HG03196 (cell line): ENCODE data around the gene MICAL3.

Experiments used
- ATAC-seq: cut with Tn5 transposase; IDR thresholded peaks from one replicate; pipeline ENCODE4 v1.9.1; 2021; ENCODE audit not compliant: unreplicated experiment

The MICAL3 gene

DNA sequence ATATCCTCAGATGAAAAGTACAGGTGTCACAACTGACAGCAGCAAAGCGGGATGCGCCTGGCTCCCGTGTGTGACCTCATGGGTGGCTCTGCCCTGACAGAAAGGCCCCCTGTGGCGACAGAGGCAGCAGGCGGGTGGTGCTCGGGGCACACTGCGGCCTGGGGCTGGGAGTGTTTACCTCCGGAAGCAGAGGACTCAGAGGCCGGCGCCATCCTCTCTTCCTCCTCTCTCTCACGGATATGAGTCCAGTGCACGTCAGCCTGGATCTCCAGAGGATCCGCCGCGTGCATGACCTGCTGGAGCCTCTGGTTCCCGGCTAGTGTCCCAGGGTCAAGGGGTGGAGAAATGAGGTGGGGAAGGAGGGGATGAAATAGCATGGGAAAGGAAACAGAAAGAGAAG is 196.9 kb downstream of the MICAL3 start:
- no peak for ATAC-seq

GRCh38 chr22:17825876-17826550 is 198.3 kb downstream of the MICAL3 start:
- ATAC-seq = no peak

DNA sequence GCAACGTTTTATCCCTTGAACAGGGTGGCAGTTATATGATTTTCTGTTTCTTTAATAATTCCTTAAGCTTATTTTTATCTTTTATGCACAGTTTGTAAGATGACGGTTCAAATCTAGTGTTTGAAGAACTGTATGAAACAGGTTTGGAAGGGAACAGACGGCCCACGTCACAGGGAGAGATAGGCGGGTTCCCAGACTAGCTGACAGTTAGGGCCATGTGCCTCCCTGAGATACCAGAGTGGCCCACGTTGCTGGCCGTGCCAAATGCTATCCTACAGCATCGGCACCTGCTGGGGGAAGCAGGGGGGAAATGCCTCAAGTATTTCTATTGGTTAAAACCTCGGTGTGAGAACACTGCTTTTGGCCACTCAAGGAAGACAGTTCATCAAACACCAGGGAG is 199.9 kb downstream of the MICAL3 start:
- no peak for ATAC-seq

GRCh38 chr22:17823964-17824363 is 200.4 kb downstream of the MICAL3 start:
- no peak for ATAC-seq

DNA sequence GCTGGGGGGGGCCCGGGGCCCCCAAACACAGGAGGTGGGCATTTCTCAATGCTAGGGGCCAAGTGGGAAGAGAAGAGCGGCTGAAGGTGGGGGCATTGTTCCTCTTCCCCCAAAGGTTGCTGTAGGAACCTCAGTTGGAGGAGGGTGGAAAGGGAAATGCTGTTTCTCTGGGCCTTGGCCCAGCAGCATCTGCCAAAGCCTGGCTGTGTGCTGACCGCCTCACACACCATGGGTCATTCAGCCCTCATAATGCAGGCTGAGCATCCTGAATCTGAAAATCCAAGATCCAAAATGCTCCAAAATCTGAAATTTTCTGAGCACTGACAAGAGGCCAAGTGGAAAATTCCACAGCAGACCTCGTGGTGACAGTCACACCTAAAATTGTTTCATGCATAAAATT is 201.1 kb downstream of the MICAL3 start:
- ATAC-seq = no peak

DNA sequence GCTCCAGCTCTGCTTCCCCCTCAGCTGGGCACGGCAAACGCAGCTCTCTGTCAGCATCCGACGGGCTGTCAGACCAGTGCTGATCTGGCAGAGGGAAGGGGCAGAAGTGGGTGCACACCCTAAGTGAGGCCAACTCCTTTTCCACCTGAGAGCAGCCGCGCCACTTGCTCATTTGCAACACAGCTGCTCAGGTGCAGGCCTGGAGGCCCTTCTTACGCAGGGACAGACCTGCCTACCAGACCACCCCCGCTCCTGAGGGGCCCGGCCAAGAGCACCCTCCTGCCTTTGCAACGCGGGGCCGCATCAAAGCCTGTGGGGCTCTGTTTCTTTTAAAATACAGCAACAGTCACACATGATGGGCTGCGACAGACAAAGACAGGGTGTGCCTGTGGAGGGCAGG is 202.3 kb downstream of the MICAL3 start:
- no peak for ATAC-seq

DNA sequence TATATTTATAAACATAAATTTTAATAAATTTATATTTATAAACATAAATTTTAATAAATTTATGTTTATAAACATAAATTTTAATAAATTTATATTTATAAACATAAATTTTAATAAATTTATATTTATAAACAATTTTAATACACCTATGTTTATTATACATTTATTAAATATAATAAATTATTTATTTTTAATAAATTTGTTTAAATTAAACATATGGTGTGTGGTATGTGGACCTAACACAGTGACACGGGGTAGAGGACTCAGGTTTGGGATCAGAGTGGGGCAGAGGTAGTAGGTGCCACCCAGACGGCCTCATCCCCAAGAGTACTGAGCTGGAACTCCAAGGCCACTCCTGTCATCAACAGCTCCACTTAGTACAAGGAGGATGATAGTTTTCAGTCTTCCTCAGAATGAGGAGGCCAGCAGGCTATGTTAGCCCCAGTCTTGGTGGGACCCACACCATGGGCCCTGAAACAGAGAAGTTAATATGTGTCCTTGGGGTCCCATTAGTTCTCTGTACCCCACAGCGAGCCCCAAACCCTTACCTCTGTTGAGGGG is 203.4 kb downstream of the MICAL3 start:
- ATAC-seq = no peak

GRCh38 chr22:17818649-17819048 is 205.7 kb downstream of the MICAL3 start:
- ATAC-seq = no peak

DNA sequence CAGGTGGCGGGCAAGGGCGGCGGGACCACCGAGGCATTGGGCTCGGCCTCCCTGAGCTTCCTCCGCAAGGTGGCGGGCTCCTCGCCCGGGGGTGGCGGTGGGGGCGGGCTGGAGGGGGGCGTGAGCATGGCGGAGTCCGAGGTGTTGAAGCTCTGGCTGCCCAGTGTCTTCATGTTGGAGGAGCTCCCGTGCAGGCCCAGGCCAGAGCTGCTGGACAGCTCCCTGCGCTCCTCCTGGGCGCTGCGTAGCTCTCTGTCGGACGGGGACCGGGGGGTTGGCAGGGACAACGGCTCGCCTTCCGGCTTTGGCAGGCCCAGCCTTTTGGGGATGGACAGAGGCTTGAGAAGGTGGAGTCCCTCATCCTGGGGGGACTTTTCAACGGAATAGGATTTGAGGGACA is 206.2 kb downstream of the MICAL3 start:
- ATAC-seq = no peak

DNA sequence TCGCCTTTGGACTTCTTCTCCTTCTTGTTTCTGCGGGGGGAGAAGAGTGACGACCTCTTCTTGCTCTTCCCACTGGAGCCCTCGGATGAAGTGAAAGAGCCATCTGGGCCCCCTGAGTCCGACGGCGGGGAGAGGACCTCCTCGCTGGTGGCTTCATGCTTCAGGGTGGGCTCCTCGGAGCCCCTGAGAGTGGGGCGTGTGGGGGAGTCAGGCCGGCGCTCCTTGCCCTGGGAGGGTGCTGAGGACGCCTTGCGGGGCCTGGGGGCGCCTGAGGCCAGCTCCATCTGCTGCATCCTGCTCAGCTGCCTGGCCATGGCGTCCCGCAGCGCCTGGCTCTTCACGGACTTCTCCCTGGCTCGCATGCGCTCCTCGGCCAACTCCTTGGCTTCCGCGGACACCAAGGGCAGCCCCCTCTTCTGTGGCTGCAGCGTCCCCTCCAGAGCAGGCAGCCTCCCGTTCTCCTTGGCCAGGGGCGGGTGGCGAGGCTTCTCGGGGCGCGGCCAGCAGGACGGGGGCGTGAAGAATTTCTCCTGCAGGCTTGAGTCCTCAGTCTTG is 206.8 kb downstream of the MICAL3 start:
- ATAC-seq = no peak

DNA sequence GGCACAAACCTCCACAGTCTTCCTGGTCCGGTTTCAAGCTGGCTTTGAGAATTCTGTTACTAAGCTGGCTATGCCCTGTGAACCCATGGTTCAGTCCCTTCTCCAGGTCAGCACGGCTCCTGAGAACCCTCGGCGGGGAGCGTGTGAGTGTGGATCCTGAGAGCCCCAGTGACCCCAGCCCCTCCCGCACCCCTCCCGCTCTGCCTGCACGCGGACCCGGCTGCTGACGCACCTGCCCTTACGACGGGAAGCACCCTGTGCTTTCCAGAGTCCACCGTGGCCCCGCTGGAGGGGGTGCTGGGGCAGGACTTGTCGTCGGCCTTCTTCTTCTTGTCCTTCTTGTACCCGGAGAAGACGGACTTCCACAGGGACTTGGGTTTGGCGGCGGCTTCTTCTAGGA is 207.3 kb downstream of the MICAL3 start:
- ATAC-seq = no peak

DNA sequence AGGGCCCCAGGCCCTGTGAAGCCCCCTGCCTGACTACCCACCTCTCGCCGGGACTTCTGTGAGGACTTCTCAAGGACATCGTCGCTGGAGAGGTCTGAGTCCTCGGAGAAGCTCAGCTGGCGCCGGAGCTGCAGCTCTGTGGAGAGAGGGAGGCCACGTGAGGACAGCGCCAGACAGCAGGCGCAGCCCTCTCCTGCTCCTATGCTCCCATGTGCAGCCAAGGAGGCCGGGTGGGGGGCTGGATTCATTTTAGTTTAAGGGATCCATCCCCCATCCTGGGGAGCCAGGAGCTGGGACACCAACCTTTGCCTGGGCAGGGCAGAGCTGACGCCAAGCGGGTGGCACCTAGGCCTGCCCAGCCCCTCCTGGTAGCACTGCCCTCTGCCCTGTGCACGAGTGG is 207.7 kb downstream of the MICAL3 start:
- no peak for ATAC-seq

- ATAC-seq = no peak
These were observed 208.6 kb downstream of the MICAL3 start for GRCh38 chr22:17815703-17816254.

- ATAC-seq = no peak
These were observed 209.5 kb downstream of the MICAL3 start for GRCh38 chr22:17814830-17815229.

DNA sequence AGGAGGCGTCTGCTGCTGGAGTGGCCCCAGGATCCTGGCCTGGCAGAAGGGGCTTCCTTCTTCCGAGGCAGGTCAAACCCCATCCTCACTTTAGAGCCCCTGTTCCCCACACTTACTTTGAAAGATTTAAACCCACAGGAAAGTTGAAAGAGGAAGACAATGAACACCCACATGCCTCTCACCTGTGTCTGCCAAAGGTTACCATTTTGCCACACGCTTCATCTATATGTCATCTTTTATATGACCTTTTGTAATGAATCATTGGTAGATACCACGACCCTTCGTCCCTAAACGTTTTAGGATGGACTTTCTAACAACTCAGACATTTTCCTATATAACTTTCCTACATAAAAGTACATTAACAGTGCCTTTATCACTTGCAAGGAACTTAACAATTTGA is 210.3 kb downstream of the MICAL3 start:
- no peak for ATAC-seq

GRCh38 chr22:17811119-17811518 is 213.2 kb downstream of the MICAL3 start:
- ATAC-seq = no peak

GRCh38 chr22:17810570-17811116 is 213.7 kb downstream of the MICAL3 start:
- ATAC-seq = no peak

DNA sequence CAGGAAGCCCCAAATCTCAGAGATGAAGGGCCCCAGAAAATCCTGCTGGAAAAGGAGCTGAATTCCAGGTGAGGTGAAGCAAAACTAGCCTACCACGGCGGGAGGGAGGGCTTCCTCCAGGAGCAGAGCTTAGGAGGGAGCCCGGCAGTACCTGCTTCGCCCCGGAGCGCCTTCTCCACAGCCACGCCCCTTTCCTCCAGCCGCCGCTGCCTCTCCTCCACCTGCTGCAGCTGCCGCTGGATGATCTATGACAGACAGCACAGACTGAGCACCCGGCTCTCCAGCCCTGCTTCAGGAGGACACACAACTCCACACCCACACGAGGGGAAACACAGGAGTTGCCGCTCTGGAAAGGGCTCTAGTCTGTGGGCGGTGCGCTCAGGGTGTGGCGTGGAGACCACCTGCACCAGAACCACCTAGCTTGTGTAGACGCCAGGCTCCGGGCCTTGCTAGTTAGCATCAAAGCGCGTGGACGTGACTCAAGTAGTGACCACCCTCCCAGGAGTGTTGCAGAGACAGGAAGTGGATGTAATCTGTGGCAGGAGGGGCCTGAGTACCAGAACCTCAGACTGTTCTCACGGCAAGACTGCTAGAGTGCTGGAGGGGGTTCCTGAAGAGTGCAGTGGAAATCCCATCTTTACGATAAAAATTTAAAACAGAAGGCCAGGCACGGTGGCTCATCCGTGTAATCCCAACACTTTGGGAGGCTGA is 215.5 kb downstream of the MICAL3 start:
- ATAC-seq = no peak

DNA sequence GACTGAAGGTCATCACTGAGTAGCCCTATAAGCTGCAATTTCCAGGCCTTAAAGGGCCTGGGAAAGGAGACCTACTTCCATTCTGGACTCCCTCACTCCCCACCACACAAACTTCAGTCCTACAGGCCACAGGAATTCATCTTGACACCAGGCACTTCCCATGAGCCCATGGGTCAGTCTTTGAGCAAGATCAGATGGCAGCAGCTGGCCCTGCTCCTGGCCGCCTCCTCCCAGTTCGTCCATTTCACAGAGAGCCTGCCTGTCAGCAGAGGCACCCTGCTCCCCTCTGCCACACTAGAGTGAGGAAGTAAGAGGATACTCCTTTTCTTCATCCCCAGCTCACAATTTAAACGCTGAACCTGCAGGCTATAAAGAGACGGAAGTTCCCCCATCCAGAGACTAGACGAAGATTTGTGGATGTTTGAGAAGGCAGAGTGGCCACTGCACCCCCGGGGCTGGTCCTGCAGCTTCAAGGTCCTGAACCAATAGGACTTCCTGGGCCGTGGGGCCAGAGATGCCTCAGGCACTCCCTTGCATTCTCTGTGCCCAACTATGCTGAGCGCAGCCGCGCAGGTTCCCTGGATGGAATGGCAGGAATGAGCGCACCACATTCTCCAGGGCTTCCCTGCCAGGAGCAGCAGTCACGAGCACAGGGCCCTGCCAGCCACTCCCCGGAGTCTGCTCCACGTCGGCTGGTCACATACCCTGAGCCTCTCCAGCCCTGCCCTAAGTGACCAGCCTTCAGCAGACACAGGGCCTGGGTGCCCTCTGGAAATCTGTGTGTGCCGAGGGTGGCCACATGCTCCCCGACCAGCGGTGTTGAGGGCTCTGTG is 216.6 kb downstream of the MICAL3 start:
- no peak for ATAC-seq

DNA sequence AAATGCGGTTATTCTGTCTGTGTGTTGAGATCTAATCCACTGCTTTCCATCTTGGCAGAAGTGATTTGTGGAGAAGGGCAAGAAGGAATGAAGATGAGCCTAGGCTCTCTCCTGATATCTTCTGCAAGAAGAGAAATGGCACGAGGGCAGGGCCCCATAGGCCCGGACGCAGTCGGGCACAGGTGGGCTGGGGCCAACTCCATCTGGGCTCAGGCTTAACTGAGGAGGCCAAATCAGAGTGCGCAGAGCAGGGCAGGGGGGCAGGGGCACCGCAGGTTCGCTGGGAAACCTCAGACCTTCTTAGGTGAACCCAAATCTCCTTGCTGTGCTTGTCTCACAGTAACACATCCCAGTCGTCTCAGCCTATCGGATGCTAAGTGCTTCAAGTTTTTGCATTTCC is 217.3 kb downstream of the MICAL3 start:
- ATAC-seq = no peak

GRCh38 chr22:17806437-17806836 is 217.9 kb downstream of the MICAL3 start:
- ATAC-seq = no peak
